DMS79 (cell line): ENCODE measurements around the gene CFAP58.

Experiments used
- DNase-seq: peaks from one replicate; lab custom pipeline; 2025; lab: John Stamatoyannopoulos, UW

The CFAP58 gene

GRCh38 chr10:104487794-104488438 is 134.3 kb downstream of the CFAP58 start:
- no peak for DNase-seq

- DNase-seq = no peak
These were observed 134.8 kb downstream of the CFAP58 start for GRCh38 chr10:104488439-104488832.

GRCh38 chr10:104492329-104492940 is 138.8 kb downstream of the CFAP58 start:
- no peak for DNase-seq

- DNase-seq = no peak
These were observed 144.9 kb downstream of the CFAP58 start for GRCh38 chr10:104498347-104499081.

- DNase-seq = no peak
These were observed 147.8 kb downstream of the CFAP58 start for GRCh38 chr10:104501449-104501848.

- DNase-seq = no peak
These were observed 148.4 kb downstream of the CFAP58 start for GRCh38 chr10:104501864-104502579.

GRCh38 chr10:104502907-104503306 is 149.3 kb downstream of the CFAP58 start:
- DNase-seq = no peak
